HG02885 (cell line): Measurements from ENCODE around the gene PRKG1.

Source experiments
- ATAC-seq: cut with Tn5 transposase; IDR thresholded peaks from one replicate; pipeline ENCODE4 v1.9.1; 2021; ENCODE audit warnings: mild to moderate bottlenecking; ENCODE audit not compliant: unreplicated experiment, poor library complexity

PRKG1 gene

DNA sequence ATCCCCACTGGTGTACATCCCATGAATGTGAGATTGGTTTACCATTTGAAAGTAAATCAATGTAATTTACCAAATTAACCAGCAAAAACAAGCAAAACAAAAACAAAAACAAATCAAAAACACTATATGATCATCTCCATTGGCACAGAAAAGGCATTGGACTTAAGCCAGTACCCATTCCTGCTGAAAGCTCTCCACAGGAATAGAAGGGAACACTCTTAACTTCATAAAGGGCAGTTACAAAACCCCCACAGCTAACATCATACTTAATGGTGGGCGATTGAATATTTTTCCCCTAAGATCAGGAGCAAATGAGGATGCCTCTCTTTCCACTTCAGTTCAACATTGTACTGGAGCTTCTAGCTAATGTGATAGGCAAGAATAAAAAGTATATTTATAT is 34.1 kb downstream of the PRKG1 start:
- no peak for ATAC-seq

GRCh38 chr10:51109801-51110533 is 35.7 kb downstream of the PRKG1 start:
- no peak for ATAC-seq

- ATAC-seq: no peak
Observed at GRCh38 chr10:51112013-51112412, 37.7 kb downstream of the PRKG1 start.

DNA sequence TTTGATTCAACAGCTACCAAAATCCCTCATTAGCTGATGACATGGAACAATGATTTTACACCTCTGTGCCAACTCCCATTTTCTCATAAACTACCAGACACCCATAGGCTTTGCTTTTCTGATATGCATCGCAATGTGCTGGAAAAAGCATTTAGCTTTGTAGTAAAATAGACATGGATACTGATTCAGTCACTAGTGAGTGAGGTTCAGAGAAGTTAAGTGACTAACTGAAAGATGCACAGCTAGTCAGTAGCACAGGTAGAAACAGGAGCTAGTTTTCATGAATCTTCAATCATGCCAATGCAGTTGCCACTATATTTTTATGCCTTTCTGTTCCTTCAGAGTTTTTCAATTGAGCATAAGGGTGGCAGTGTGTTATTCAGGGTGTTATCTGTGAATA is 38.7 kb downstream of the PRKG1 start:
- ATAC-seq: no peak

DNA sequence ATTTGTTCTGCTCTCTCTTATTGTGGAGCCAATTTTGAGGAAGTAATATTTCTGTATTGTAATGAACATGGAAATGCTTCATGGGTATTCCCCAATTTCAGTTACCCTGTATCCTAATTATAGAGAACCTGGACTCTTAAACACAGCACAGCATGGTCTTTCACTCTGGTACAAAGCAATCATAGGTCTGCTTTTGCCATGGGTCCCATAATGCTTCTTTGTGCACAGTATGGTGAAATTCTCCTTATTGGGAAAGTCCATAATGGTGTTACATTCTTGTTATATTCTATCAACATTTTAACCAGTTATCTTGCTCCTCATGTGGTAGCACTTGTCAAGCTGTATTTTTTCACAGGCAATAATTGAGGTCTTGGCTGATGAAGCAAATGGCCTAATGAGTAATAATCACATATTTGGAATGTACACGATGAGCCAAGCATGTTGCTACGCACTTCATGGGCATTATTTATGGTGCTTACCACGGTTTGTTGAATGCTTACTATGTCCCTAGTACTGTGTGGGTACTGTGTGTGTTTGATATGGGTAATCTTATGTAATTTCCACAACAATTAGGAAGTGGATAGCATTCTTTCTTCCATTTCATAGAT is 42.9 kb downstream of the PRKG1 start:
- ATAC-seq: no peak

DNA sequence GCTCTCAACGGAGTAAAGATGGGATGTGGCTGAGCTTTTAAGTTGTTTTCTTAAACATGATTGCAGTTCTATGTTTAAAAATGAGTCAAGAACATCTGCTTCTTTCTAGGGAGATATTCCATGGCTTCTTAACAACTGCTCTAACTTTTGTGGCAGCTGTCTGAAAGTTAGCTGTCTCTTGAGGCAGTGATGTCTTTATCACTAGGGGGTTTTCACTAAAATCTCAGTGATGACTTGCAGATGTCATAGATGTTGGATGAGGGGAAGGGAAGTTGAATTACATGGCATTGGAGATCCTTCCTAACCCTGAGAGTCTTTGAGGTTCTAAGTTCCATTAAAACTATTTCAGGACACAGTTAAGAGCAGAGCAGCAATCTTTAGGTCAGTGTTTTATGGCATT is 43.5 kb downstream of the PRKG1 start:
- no peak for ATAC-seq

- ATAC-seq: no peak
Observed at GRCh38 chr10:51119441-51119840, 45.2 kb downstream of the PRKG1 start.

DNA sequence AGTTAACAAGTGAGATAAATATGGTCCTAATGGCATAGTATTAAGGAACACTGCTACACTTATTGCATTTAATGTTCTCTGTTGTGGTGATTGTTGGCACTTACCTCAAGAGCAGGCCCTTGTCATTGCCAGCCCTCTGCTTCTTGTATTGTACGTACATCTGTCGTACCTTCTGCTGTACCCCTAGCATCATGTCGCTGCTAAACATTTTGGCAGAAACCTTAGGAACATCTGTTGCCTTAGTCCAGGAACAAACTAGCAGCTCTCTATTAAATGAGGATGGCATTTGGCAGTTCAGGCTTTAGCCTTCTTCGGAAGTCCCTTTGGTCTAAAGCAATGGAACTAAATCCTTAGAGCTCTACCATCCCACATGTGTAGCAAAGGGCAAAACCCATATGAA is 47.6 kb downstream of the PRKG1 start:
- no peak for ATAC-seq

DNA sequence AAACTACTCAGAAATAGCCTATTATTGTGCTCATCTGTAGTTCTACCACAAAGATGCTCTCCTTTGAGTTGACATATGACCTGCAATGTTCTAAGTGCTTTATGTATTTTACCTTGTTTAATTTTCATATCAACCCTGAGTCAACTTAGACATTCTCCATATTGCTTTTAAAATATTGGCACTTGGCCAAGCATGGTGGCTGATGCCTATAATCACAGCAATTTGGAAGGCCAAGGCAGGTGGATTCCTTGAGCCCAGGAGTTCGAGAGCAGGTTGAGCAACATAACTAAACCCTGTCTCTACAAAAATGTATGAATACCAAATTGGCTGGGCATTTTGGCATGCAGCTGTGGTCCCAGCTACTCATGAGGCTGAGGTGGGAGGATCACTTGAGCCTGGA is 50.6 kb downstream of the PRKG1 start:
- no peak for ATAC-seq

DNA sequence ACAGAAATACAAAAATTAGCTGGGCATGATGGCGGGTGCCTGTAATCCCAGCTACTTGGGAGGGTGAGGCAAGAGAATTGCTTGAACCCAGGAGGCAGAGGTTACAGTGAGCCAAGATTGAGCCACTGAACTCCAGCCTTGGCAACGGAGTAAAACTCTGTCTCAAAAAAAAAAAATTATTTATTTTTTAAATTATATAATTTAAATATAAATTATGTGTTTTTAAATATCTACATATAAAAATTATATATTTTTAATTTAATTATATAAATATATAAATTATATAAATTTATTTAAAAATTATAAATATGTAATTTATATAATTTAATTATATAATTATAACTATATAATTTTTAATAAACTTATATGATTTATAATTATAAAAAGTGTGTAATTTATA is 51.2 kb downstream of the PRKG1 start:
- no peak for ATAC-seq

DNA sequence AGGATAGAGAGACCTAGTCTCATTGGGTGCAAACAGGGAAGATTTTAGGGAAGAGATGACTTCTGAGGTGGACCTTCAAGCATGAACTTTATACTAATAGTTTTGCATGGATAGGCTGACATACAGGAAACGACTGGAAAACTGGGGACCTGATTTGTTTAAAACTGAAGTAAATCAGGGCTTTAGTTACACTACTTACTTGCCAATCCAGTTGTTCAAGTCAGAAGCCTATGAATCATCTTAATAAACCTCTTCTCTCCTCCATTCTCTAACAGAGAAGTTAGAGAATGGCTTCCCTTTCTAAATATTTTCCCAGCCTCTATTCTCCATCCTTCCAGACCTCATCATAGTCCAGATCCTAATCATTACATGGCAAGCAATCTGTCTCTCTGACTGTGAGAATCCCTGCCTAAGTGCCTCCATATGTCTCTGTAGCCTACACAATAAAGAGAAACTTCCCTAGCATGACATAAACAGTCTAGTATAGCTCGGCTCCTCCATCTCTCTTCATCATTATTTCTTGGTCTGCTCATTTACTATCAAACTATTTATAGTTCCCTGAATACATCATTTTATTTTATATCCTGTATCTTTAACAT is 55.8 kb downstream of the PRKG1 start:
- ATAC-seq: no peak

GRCh38 chr10:51137756-51138529 is 63.7 kb downstream of the PRKG1 start:
- ATAC-seq: no peak

DNA sequence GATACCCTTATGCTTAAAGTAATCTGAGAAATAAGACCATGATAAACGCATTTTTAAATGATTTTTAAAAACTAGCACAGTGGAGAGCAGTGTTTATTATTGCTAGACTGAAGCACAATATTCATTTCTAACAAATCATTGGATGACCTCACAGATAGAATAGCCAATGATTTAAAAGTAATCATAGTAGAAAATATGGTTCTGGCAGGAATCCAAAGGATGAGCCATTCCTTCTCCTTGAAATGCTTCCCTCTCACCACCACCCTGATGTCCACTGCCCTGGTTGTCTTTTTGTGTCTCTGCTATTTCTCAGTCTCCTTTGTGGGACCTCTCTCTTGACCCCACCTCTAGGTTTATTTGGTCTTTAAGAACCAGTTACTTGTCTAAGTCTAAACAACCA is 64.9 kb downstream of the PRKG1 start:
- ATAC-seq: no peak

GRCh38 chr10:51141010-51141409 is 66.7 kb downstream of the PRKG1 start:
- ATAC-seq: no peak

- ATAC-seq: no peak
Observed at GRCh38 chr10:51144161-51144781, 70.0 kb downstream of the PRKG1 start.

GRCh38 chr10:51145375-51145774 is 71.1 kb downstream of the PRKG1 start:
- no peak for ATAC-seq

DNA sequence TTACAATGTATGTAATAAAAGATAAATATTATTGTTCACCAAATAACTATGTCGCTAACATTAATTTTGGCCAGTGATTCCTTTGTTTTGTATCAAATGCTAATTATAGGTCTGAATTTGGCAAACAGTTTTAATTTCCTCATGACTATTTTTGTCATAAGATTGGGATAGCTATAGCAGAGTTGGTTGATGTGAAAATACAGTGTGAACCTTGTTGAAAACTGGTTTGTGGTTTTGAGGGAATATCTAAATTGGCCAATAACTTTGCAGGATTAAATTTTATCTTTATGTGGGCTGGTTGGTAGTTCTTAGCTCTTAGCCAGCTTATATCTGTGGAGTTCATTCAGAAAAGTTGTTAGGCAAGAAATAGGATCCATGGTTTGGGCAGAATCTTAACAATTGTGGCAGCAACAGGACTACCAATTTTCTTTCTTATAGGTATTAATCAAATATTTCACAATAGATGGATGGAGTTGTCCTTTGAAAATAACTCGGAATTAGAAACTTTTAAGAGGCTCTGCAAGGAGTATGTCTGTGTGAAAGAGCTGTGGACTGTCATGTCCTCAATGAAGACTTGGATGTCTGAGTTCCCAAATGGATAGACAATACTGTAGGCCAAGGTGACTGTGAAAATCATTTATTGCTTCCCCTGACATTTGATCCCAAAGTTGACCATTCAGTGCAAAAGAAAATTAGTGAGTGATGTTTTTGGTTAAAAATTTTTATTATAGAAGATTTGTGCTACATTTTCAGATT is 73.5 kb downstream of the PRKG1 start:
- ATAC-seq: no peak

- ATAC-seq: no peak
Observed at GRCh38 chr10:51156926-51157325, 82.6 kb downstream of the PRKG1 start.

- no peak for ATAC-seq
Observed at GRCh38 chr10:51158832-51159231, 84.5 kb downstream of the PRKG1 start.

DNA sequence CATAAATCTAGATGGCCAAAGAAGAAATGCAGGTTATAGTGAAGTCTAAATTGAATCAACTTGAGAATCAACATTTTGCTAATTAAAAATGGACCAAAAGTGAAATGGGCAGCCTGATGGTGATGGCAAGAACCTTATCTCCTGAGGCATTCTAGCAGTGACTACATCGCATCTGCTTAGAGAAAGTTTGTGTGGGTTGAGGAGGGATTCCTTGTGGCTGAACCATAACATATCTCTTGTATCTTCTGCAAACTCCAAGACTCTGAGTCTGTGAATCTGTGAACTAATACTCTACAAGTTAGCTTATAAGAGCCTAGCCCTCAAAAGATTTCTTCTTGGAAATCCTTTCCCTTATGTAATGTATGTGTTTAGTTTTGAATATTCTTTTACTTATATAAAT is 85.6 kb downstream of the PRKG1 start:
- ATAC-seq: no peak
